Measurements from ENCODE around the gene AASDH.
"Not testable (repeated sequence)": the region's sequence is repeated elsewhere in the genome, so short reads cannot be mapped to it uniquely, and the experiment has no call there.

AASDH gene

DNA sequence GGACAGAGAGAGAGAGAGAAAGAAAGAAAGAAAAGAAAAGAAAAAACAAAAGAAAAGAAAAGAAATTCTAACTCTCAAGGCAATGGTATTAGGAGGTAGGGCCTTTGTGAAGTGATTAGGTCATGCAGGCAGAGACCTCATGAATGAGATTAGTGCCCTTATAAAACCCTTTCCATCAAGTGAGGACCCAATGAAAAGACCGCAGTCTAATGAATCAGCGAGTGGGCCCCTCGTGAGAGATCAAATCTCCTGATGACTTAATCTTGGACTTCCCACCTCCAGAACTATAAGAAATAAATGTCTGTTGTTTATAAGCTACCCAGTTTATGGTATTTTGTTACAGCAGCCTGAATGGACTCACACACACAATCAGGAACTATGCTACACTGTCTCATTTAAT lies 16.9 kb downstream of the AASDH start:
- no peak for ATAC-seq
- TF ChIP-seq BACH2 (CRISPR knock-in tag; IDR thresholded peaks at IDR 0.05; ENCODE audit: borderline replicate concordance) (no peak), ESRRG (CRISPR knock-in tag; IDR thresholded peaks at IDR 0.05) (no peak), ARNTL (CRISPR knock-in tag; IDR thresholded peaks at IDR 0.05; ENCODE audit: borderline replicate concordance, low read depth) (no peak), ZFP30 (CRISPR knock-in tag; IDR thresholded peaks at IDR 0.05) (no peak), GLIS3 (CRISPR knock-in tag; IDR thresholded peaks at IDR 0.05) (no peak), CSDC2 (CRISPR knock-in tag; IDR thresholded peaks at IDR 0.05) (no peak), ZNF565 (CRISPR knock-in tag; conservative IDR thresholded peaks at IDR 0.05; ENCODE audit: low read depth) (no peak), TOX (CRISPR knock-in tag; IDR thresholded peaks at IDR 0.05; ENCODE audit: borderline replicate concordance) (no peak), CSRNP3 (CRISPR knock-in tag; IDR thresholded peaks at IDR 0.05) (no peak), ISL1 (CRISPR knock-in tag; IDR thresholded peaks at IDR 0.05) (no peak), ZC3H10 (CRISPR knock-in tag; IDR thresholded peaks at IDR 0.05) (no peak)
- TF ChIP-seq, protein P1, sequence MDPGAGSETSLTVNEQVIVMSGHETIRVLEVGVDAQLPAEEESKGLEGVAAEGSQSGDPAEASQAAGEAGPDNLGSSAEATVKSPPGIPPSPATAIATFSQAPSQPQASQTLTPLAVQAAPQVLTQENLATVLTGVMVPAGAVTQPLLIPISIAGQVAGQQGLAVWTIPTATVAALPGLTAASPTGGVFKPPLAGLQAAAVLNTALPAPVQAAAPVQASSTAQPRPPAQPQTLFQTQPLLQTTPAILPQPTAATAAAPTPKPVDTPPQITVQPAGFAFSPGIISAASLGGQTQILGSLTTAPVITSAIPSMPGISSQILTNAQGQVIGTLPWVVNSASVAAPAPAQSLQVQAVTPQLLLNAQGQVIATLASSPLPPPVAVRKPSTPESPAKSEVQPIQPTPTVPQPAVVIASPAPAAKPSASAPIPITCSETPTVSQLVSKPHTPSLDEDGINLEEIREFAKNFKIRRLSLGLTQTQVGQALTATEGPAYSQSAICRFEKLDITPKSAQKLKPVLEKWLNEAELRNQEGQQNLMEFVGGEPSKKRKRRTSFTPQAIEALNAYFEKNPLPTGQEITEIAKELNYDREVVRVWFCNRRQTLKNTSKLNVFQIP (CRISPR knock-in tag; IDR thresholded peaks at IDR 0.05; ENCODE audit: borderline replicate concordance, low read depth): no peak
- TF ChIP-seq, protein P2, sequence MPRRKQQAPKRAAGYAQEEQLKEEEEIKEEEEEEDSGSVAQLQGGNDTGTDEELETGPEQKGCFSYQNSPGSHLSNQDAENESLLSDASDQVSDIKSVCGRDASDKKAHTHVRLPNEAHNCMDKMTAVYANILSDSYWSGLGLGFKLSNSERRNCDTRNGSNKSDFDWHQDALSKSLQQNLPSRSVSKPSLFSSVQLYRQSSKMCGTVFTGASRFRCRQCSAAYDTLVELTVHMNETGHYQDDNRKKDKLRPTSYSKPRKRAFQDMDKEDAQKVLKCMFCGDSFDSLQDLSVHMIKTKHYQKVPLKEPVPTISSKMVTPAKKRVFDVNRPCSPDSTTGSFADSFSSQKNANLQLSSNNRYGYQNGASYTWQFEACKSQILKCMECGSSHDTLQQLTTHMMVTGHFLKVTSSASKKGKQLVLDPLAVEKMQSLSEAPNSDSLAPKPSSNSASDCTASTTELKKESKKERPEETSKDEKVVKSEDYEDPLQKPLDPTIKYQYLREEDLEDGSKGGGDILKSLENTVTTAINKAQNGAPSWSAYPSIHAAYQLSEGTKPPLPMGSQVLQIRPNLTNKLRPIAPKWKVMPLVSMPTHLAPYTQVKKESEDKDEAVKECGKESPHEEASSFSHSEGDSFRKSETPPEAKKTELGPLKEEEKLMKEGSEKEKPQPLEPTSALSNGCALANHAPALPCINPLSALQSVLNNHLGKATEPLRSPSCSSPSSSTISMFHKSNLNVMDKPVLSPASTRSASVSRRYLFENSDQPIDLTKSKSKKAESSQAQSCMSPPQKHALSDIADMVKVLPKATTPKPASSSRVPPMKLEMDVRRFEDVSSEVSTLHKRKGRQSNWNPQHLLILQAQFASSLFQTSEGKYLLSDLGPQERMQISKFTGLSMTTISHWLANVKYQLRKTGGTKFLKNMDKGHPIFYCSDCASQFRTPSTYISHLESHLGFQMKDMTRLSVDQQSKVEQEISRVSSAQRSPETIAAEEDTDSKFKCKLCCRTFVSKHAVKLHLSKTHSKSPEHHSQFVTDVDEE (CRISPR knock-in tag; IDR thresholded peaks at IDR 0.05): no peak

DNA sequence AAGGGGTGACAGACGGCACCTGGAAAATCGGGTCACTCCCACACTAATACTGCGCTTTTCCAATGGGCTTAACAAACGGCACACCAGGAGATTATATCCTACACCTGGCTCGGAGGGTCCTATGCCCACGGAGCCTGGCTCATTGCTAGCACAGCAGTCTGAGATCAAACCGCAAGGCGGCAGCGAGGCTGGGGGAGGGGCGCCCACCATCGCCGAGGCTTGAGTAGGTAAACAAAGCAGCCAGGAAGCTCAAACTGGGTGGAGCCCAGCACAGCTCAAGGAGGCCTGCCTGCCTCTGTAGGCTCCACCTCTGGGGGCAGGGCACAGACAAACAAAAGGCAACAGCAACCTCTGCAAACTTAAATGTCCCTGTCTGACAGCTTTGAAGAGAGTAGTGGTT lies 24.3 kb downstream of the AASDH start:
- not testable (repeated sequence) for ATAC-seq

DNA sequence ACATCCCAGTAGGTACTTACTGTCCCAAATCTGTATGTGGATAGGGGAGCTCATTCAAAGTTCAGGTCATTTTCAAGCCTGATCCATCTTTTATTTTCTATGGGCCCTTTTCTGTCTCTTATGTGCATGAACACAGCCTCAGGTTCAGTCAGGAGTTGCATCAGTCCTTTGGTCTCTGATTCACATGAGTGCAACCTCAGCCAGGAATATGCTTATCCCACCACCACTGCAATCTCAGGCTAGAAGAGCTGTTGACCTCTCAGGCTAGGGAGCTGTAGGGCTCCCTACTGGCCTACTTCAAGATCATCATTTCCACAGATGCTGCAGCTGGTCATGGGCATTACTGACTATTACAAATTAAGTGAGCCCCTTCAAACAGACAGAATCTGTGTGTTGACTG lies 27.2 kb downstream of the AASDH start:
- no peak for ATAC-seq
- TF ChIP-seq, protein P1 (CRISPR knock-in tag; IDR thresholded peaks at IDR 0.05; ENCODE audit: borderline replicate concordance, low read depth): no peak
- TF ChIP-seq ARNTL (CRISPR knock-in tag; IDR thresholded peaks at IDR 0.05; ENCODE audit: borderline replicate concordance, low read depth) (no peak), OSR1 (CRISPR knock-in tag; IDR thresholded peaks at IDR 0.05) (no peak), ZNF70 (CRISPR knock-in tag; IDR thresholded peaks at IDR 0.05) (no peak), ZC3H10 (CRISPR knock-in tag; IDR thresholded peaks at IDR 0.05) (no peak), PPARA (CRISPR knock-in tag; IDR thresholded peaks at IDR 0.05; ENCODE audit: borderline replicate concordance) (no peak), TOX (CRISPR knock-in tag; IDR thresholded peaks at IDR 0.05; ENCODE audit: borderline replicate concordance) (no peak), ZNF565 (CRISPR knock-in tag; conservative IDR thresholded peaks at IDR 0.05; ENCODE audit: low read depth) (no peak), ISL1 (CRISPR knock-in tag; IDR thresholded peaks at IDR 0.05) (no peak), BACH2 (CRISPR knock-in tag; IDR thresholded peaks at IDR 0.05; ENCODE audit: borderline replicate concordance) (no peak), CREB5 (CRISPR knock-in tag; IDR thresholded peaks at IDR 0.05; ENCODE audit: low read depth) (no peak), ZFP3 (CRISPR knock-in tag; IDR thresholded peaks at IDR 0.05) (no peak), GLIS3 (CRISPR knock-in tag; IDR thresholded peaks at IDR 0.05) (no peak), ZNF8 (CRISPR knock-in tag; IDR thresholded peaks at IDR 0.05) (no peak), ZFP30 (CRISPR knock-in tag; IDR thresholded peaks at IDR 0.05) (no peak), ESRRG (CRISPR knock-in tag; IDR thresholded peaks at IDR 0.05) (no peak), TCF4 (CRISPR knock-in tag; IDR thresholded peaks at IDR 0.05; ENCODE audit: borderline replicate concordance) (no peak), CSRNP3 (CRISPR knock-in tag; IDR thresholded peaks at IDR 0.05) (no peak)
